Measurements from ENCODE around the gene PDE4D.

The PDE4D gene

DNA sequence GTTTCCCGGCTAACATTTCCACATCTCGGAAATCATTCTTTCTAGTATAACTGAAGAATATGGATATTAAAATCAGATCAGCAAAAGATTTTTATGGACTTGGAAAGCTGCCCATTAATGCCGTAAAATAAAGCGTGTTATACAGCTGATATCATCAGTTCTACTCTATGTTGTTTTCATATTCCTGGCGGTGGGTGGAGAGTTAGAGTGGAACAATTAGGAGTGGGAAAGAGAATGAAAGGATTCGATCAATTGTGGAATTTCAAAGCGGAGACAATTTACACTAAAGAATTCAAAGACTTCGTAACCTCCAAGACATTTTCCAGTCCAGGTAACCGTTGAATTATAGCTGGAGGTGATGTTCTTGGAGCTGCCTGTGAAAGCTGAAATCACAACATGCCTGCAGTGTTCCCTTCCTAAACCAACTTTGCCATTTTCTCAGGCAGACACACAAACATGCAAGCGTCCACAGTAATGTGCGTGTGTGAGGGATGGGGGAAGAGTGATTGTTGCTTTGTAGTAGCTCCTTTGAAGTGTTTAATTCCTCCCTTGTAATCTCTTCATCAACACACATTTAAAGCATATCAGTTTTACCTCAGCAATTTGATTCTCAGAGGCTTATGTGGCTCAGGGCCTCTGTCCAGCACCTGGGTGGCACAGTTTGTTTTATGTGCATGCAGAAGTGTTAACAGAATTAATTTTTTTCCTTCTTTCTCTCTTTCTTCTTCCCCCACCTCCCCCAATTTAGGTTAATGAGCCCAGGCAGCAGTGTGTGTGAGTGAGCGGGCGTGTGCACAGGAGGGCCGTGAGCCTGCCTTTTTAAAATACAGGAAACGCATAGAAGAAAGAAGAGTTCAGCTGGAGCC, 766.6 kb downstream of the PDE4D start:
- H3K27ac ChIP-seq, result no peak overlapping the region
- no peak overlapping the region; the same call in 1 of the 2 replicates for H3K4me3 ChIP-seq (ENCODE audit: low read depth, low read length)
- H3K9me3 ChIP-seq (ENCODE audit: severe bottlenecking), result no peaks in the 10 kb centered on the region
- H3K36me3 ChIP-seq, result no peaks in the 10 kb centered on the region
- peak; percentile 6 for DNase-seq
- TF ChIP-seq, protein P1, sequence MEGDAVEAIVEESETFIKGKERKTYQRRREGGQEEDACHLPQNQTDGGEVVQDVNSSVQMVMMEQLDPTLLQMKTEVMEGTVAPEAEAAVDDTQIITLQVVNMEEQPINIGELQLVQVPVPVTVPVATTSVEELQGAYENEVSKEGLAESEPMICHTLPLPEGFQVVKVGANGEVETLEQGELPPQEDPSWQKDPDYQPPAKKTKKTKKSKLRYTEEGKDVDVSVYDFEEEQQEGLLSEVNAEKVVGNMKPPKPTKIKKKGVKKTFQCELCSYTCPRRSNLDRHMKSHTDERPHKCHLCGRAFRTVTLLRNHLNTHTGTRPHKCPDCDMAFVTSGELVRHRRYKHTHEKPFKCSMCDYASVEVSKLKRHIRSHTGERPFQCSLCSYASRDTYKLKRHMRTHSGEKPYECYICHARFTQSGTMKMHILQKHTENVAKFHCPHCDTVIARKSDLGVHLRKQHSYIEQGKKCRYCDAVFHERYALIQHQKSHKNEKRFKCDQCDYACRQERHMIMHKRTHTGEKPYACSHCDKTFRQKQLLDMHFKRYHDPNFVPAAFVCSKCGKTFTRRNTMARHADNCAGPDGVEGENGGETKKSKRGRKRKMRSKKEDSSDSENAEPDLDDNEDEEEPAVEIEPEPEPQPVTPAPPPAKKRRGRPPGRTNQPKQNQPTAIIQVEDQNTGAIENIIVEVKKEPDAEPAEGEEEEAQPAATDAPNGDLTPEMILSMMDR (IDR thresholded peaks at IDR 0.05; ENCODE audit: low read depth, low read length), result no peak
- no peaks in the 10 kb centered on the region for H3K27me3 ChIP-seq (ENCODE audit: insufficient read depth, low read depth, severe bottlenecking)

DNA sequence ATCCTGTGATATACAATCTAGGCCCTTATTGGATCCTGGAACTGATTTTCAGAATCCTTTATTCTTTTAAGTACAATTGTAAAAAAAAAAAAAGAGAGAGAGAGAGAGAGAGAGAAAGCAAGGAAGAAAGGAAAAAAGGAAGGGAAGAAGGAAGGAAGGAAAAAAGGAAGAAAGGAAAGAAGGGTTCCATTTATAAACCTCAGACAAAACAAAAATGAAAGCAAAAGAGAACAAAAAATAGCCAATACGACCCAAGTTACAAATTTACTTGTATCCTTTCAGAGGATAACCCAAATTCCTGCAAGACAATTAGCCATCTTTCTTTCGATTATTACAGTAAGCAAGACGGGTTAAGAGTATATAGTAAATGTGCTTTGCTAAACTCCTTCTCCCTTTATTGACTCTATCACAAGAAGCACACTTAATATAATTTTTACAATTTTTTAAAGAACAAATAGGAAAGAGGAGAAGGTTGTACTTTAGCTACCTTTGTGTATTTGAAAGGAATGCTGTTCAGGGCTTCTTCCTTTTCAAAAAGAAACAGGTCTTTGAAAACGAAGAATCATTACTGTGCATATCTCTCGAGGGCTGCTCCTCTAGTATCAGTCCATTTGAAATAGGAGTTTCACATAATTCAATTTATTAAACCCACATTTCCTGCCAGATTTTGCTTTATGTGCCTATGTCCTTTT, 767.4 kb downstream of the PDE4D start:
- H3K4me3 ChIP-seq (ENCODE audit: low read depth, low read length), result no peak overlapping the region
- no peaks in the 10 kb centered on the region for H3K9me3 ChIP-seq (ENCODE audit: severe bottlenecking)
- no peak for DNase-seq
- TF ChIP-seq, protein P1 (IDR thresholded peaks at IDR 0.05; ENCODE audit: low read depth, low read length), result no peak
- H3K27me3 ChIP-seq (ENCODE audit: insufficient read depth, low read depth, severe bottlenecking), result no peaks in the 10 kb centered on the region
- H3K27ac ChIP-seq, result no peak overlapping the region
- no peaks in the 10 kb centered on the region for H3K36me3 ChIP-seq

DNA sequence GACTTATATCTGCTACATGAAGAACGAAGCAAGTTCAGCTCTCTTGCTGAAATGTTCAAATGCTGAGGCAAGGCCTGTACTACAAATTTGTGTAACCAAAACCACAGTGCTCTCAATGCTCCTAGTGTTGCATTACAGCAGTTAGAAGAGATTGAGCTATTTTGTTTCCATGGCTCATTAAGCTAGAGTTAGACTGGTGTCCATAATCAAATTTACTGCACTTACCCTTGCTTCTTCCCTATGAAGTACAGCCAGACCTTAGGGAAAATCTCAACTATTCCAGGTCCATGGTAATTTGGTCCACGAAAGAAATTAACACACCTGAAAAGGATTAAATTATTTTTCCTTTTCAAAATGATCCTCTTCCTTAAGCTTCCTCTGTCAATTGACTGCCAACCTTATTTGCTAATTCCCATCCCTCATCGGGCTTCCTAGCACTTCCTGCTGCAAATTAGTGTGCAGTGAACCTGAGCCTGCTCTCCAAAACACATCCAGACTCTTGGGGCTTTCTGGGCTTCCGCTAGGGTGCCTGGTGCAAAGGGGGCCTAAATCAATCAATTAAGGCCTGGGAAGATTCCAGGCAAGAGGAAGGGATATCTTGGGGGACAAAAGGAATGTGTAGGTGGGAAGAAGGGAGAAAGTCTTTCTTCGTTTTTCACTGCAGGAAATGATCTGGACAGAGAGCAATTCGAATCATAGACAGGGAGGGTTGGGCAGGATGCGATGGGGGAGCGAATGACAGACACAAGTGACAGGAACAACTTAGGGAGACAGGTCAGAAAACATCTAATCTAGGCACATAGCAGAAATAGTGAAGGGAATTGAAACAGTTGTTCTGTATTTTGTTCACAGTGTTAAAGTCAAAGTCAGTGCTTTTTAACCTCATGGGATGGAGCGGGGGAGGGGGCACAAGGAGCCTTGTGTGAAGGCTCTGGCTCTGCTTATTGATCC, 768.2 kb downstream of the PDE4D start:
- TF ChIP-seq, protein P1 (IDR thresholded peaks at IDR 0.05; ENCODE audit: low read depth, low read length), result no peak
- H3K27ac ChIP-seq, result no peak overlapping the region
- H3K36me3 ChIP-seq, result no peaks in the 10 kb centered on the region
- DNase-seq, result peak; percentile 9
- no peak overlapping the region for H3K4me3 ChIP-seq (ENCODE audit: low read depth, low read length)
- H3K27me3 ChIP-seq (ENCODE audit: insufficient read depth, low read depth, severe bottlenecking), result no peaks in the 10 kb centered on the region
- no peaks in the 10 kb centered on the region for H3K9me3 ChIP-seq (ENCODE audit: severe bottlenecking)

DNA sequence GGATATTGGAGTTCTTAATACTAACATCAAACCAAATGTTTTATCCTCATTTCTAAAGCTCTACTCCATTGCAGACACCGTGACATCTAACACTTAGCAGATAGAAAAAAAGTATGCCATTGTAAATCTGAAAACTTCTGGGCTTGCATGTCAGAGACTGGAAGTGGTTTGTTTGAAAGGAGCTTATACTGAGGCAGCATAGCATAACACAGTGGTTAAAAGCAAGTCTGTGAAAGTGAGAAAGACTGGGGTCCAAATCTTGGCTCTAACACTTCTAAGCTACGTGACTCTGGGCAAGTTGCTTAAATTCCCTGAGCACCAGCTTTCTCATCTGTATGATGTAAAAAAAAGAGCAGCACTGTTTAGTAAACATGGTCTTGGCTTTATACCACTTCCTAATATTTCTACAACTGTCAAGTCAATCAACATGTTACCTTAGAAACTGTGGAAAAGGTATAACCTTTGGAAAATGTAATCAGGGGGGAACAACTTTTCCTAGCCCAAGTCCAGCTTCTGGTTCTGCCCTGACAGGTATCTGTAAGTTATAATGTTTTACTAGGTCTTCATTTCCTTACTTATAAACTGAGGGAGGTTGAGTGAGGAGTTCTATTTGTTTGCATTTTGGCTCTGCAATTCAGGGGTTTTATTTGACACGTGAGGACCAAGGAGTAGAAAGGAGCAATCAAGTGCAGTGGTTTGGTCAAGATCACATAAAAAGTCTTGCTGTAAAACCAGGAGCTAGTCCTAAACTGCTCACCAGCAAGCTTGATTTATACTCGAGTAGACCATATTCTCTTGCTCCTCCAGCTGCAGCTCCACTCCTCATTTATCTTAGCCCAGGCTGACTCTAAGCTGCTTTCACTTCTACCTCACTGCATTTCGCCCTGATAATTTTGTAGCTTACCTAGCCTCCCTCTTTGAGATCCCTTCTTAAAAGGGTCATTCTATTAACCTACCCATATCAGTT, 769.6 kb downstream of the PDE4D start:
- TF ChIP-seq, protein P1 (IDR thresholded peaks at IDR 0.05; ENCODE audit: low read depth, low read length), result no peak
- Histone ChIP-seq H3K27me3 (ENCODE audit: insufficient read depth, low read depth, severe bottlenecking) (no peaks in the 10 kb centered on the region), H3K9me3 (ENCODE audit: severe bottlenecking) (no peaks in the 10 kb centered on the region), H3K4me3 (ENCODE audit: low read depth, low read length) (no peak overlapping the region), H3K36me3 (no peaks in the 10 kb centered on the region), H3K27ac (no peak overlapping the region)
- peak; percentile 35 for DNase-seq

DNA sequence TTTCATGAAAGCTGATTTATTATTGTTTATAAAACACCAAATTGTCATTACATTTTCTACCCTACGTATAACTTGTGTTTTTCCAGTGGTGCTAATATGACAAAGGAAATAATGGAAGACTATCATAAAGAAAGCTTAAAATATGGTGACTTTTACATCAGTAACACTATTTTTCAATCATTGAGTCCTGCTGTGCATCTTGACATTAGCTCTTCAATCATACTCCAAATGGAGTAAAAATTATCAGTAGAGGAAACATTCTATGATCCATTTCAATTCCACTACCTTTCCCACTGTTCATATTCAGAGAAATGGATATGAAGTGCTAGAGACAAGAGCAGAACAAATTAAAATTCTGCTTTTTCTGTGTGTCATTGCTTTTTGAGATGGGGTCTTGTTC, 774.0 kb downstream of the PDE4D start:
- DNase-seq, result no peak
- TF ChIP-seq, protein P1 (IDR thresholded peaks at IDR 0.05; ENCODE audit: low read depth, low read length), result no peak
- H3K27me3 ChIP-seq (ENCODE audit: insufficient read depth, low read depth, severe bottlenecking), result no peaks in the 10 kb centered on the region
- H3K4me3 ChIP-seq (ENCODE audit: low read depth, low read length), result no peak overlapping the region
- no peaks in the 10 kb centered on the region for H3K36me3 ChIP-seq
- H3K9me3 ChIP-seq (ENCODE audit: severe bottlenecking), result no peaks in the 10 kb centered on the region
- H3K27ac ChIP-seq, result no peak overlapping the region
